HEK293T (cell line): ENCODE measurements around the gene ZNF436.

Source experiments
- ARNT ChIP-seq: fragments of 450-650 bp; IDR thresholded peaks from 2 replicates; pipeline ENCODE4 v1.6.1; 2017; ENCODE audit warnings: mild to moderate bottlenecking
- BHLHE40 ChIP-seq: fragments of 450-650 bp; IDR thresholded peaks from 2 replicates; pipeline ENCODE4 v1.6.1; 2016; ENCODE audit warnings: mild to moderate bottlenecking, moderate library complexity, borderline replicate concordance
- ELF4 ChIP-seq: fragments of 450-650 bp; IDR thresholded peaks from 2 replicates; pipeline ENCODE4 v1.6.1; 2017; ENCODE audit warnings: antibody characterized with exemption
- FOXM1 ChIP-seq: fragments of 450-650 bp; IDR thresholded peaks from 2 replicates; pipeline ENCODE4 v1.6.1; 2017; ENCODE audit warnings: mild to moderate bottlenecking, borderline replicate concordance
- PKNOX1 ChIP-seq: fragments of 450-650 bp; IDR thresholded peaks from 2 replicates; pipeline ENCODE4 v1.6.1; 2016
- SP1 ChIP-seq: fragments of 450-650 bp; IDR thresholded peaks from 2 replicates; pipeline ENCODE4 v1.6.1; 2017
- SUZ12 ChIP-seq: fragments of 450-650 bp; IDR thresholded peaks from 2 replicates; pipeline ENCODE4 v1.6.1; 2016; ENCODE audit warnings: mild to moderate bottlenecking
- TARDBP ChIP-seq: fragments of 450-650 bp; IDR thresholded peaks from 2 replicates; pipeline ENCODE4 v1.6.1; 2016
- ZNF384 ChIP-seq: fragments of 450-650 bp; IDR thresholded peaks from 2 replicates; pipeline ENCODE4 v1.6.1; 2016

GRCh38 chr1:23341931-23342692 lies 27.5 kb downstream of the ZNF436 start:
- TF ChIP-seq SP1: no peak
- TF ChIP-seq TARDBP: no peak
- TF ChIP-seq ELF4: no peak
- no peak for TF ChIP-seq ARNT
- TF ChIP-seq SUZ12: no peak
- TF ChIP-seq BHLHE40: no peak
- no peak for TF ChIP-seq ZNF384
- TF ChIP-seq PKNOX1: no peak
- TF ChIP-seq FOXM1: no peak
